ENCODE measurements around the gene SEMA6A.

DNA sequence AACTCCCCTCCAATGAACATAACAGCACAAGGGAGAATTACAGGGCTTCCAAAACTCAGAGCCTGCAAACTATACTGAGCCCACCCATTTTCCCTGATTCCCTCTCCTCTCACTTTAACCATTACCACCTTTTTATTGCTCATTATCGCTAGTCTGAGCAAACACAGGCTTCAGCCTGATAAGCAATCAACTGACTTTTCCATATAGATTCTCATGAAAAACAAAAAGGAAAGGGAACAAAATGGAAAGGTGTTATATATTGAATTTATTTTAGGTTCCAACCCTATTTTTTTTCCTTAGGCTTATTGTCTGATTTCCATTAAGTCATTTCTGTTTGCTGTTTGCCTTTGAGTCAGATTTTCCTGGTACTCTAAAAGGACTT is 27.9 kb downstream of the SEMA6A start:
- TF ChIP-seq POLR2A (IDR thresholded peaks at IDR 0.05): no peak
- TF ChIP-seq, protein P1, sequence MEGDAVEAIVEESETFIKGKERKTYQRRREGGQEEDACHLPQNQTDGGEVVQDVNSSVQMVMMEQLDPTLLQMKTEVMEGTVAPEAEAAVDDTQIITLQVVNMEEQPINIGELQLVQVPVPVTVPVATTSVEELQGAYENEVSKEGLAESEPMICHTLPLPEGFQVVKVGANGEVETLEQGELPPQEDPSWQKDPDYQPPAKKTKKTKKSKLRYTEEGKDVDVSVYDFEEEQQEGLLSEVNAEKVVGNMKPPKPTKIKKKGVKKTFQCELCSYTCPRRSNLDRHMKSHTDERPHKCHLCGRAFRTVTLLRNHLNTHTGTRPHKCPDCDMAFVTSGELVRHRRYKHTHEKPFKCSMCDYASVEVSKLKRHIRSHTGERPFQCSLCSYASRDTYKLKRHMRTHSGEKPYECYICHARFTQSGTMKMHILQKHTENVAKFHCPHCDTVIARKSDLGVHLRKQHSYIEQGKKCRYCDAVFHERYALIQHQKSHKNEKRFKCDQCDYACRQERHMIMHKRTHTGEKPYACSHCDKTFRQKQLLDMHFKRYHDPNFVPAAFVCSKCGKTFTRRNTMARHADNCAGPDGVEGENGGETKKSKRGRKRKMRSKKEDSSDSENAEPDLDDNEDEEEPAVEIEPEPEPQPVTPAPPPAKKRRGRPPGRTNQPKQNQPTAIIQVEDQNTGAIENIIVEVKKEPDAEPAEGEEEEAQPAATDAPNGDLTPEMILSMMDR (IDR thresholded peaks at IDR 0.05): no peak
